ENCODE results near the gene MORN1.

MORN1 gene

DNA sequence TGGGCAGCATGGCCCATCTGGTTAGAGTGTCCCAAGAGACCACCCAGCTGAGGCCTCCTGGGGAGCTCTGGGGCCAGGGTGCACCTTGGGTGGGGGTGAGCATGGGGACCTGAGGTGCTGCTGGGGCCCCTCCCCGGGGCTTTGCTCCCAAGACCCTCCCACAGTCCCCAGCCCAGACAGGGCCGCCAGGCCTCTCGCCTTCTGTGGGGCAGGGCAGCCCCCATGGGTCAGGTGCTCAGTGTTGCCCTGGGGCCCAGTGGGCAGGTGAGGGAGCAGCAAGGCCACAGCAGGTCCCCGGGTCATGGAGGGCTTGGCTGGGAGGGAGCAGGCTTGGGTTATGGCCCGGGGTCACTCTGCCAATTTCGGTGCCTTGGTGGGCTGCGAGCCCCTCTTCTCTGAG is 45.5 kb upstream of the MORN1 start:
- Histone ChIP-seq H3K27me3 (ENCODE audit: insufficient read depth, low read length, poor library complexity, severe bottlenecking) (no peaks in the 10 kb centered on the region), H3K36me3 (ENCODE audit: insufficient read depth, low read length) (no peaks in the 10 kb centered on the region), H3K9ac (ENCODE audit: low read depth, low read length, poor library complexity, severe bottlenecking) (no peak overlapping the region), H3K9me3 (ENCODE audit: insufficient read depth, low read depth, low read length) (no peaks in the 10 kb centered on the region), H4K20me1 (ENCODE audit: insufficient read depth, low read length, poor library complexity, severe bottlenecking) (no peaks in the 10 kb centered on the region), H3K4me3 (ENCODE audit: low read length, poor library complexity, severe bottlenecking) (no peak overlapping the region), H2AFZ (ENCODE audit: low read length) (no peak overlapping the region), H3K79me2 (ENCODE audit: insufficient read depth, low read length) (no peaks in the 10 kb centered on the region), H3K4me2 (ENCODE audit: low read depth, low read length, poor library complexity, severe bottlenecking) (no peak overlapping the region), H3F3A (ENCODE audit: low read depth) (no peaks in the 10 kb centered on the region), H3K4me1 (ENCODE audit: insufficient read depth, low read length, poor library complexity, severe bottlenecking) (no peaks in the 10 kb centered on the region), H3K9me2 (replicated peaks; ENCODE audit: low read depth, low read length) (no peaks in the 10 kb centered on the region)
- no peak for TF ChIP-seq EZH2phosphoT487 (IDR thresholded peaks at IDR 0.05; ENCODE audit: borderline replicate concordance)
- TF ChIP-seq, protein P1, sequence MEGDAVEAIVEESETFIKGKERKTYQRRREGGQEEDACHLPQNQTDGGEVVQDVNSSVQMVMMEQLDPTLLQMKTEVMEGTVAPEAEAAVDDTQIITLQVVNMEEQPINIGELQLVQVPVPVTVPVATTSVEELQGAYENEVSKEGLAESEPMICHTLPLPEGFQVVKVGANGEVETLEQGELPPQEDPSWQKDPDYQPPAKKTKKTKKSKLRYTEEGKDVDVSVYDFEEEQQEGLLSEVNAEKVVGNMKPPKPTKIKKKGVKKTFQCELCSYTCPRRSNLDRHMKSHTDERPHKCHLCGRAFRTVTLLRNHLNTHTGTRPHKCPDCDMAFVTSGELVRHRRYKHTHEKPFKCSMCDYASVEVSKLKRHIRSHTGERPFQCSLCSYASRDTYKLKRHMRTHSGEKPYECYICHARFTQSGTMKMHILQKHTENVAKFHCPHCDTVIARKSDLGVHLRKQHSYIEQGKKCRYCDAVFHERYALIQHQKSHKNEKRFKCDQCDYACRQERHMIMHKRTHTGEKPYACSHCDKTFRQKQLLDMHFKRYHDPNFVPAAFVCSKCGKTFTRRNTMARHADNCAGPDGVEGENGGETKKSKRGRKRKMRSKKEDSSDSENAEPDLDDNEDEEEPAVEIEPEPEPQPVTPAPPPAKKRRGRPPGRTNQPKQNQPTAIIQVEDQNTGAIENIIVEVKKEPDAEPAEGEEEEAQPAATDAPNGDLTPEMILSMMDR (conservative IDR thresholded peaks at IDR 0.05; ENCODE audit: low read length) = no peak

DNA sequence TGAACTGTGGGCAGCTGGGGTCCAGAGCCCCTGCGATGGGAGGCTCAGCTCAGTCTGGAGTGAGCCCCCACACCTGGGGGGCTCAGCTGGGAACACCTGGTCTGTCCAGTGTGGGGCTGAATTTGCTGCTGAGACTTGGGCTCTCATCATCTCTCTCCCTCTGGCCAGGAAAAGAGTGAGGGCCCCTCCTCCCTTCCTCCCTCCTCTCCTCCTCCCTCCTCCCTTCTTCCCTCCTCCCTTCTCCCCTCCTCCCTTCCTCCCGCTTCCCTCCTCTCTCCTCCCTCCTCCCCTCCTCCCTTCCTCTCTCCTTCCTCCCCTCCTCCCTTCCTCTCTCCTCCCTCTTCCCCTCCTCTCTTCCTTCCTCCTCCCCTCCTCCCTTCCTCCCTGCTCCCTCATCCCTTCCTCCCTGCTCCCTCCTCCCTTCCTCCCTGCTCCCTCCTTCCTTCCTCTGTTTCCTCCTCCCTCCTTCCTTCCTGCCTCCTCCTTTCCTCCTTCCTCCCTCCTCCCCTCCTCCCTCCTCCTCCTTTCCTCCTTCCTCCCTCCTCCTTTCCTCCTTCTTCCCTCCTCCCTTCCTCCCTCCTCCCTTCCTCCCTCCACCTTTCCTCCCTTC is 44.5 kb upstream of the MORN1 start:
- TF ChIP-seq, protein P1 (conservative IDR thresholded peaks at IDR 0.05; ENCODE audit: low read length) = no peak
- TF ChIP-seq EZH2phosphoT487 (IDR thresholded peaks at IDR 0.05; ENCODE audit: borderline replicate concordance) = no peak
- no peak overlapping the region for H3K4me3 ChIP-seq (ENCODE audit: low read length, poor library complexity, severe bottlenecking)
- no peaks in the 10 kb centered on the region for H3K36me3 ChIP-seq (ENCODE audit: insufficient read depth, low read length)
- no peak overlapping the region for H3K4me2 ChIP-seq (ENCODE audit: low read depth, low read length, poor library complexity, severe bottlenecking)
- no peak overlapping the region for H3K9ac ChIP-seq (ENCODE audit: low read depth, low read length, poor library complexity, severe bottlenecking)
- no peaks in the 10 kb centered on the region for H3F3A ChIP-seq (ENCODE audit: low read depth)
- H3K9me3 ChIP-seq (ENCODE audit: insufficient read depth, low read depth, low read length) = no peaks in the 10 kb centered on the region
- no peaks in the 10 kb centered on the region for H3K9me2 ChIP-seq (replicated peaks; ENCODE audit: low read depth, low read length)
- H3K4me1 ChIP-seq (ENCODE audit: insufficient read depth, low read length, poor library complexity, severe bottlenecking) = no peaks in the 10 kb centered on the region
- no peak overlapping the region for H2AFZ ChIP-seq (ENCODE audit: low read length)
- H3K79me2 ChIP-seq (ENCODE audit: insufficient read depth, low read length) = no peaks in the 10 kb centered on the region
- H3K27me3 ChIP-seq (ENCODE audit: insufficient read depth, low read length, poor library complexity, severe bottlenecking) = no peaks in the 10 kb centered on the region
- no peaks in the 10 kb centered on the region for H4K20me1 ChIP-seq (ENCODE audit: insufficient read depth, low read length, poor library complexity, severe bottlenecking)

DNA sequence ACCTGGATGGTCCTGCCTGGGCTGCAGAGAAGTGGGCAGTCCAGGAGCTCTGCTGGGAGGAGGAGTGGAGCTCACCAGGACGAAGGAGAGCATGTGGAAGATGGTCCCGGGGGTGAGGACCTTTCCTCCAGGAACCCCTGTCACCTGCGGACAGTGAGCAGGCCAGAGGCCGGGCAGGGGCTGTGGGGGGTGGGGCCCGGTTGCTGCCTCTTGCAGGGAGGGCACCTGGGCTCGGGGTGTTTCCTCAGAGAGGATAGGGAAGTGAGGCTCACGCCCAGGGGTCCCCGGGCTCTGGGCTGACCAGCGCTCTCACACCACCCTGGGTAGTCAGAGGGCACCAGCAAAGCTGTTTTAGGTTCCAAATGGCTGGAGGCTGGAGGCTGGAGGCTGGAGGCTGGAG is 43.7 kb upstream of the MORN1 start:
- Histone ChIP-seq H3K9ac (ENCODE audit: low read depth, low read length, poor library complexity, severe bottlenecking) (no peak overlapping the region), H3F3A (ENCODE audit: low read depth) (no peaks in the 10 kb centered on the region), H3K4me1 (ENCODE audit: insufficient read depth, low read length, poor library complexity, severe bottlenecking) (no peaks in the 10 kb centered on the region), H3K36me3 (ENCODE audit: insufficient read depth, low read length) (no peaks in the 10 kb centered on the region), H3K4me3 (ENCODE audit: low read length, poor library complexity, severe bottlenecking) (no peak overlapping the region), H3K9me2 (replicated peaks; ENCODE audit: low read depth, low read length) (no peaks in the 10 kb centered on the region), H3K4me2 (ENCODE audit: low read depth, low read length, poor library complexity, severe bottlenecking) (no peak overlapping the region), H3K27me3 (ENCODE audit: insufficient read depth, low read length, poor library complexity, severe bottlenecking) (no peaks in the 10 kb centered on the region), H3K9me3 (ENCODE audit: insufficient read depth, low read depth, low read length) (peaks cover 2% of the 10 kb centered on the region; the same call in 1 of the 2 replicates), H2AFZ (ENCODE audit: low read length) (no peak overlapping the region), H4K20me1 (ENCODE audit: insufficient read depth, low read length, poor library complexity, severe bottlenecking) (no peaks in the 10 kb centered on the region), H3K79me2 (ENCODE audit: insufficient read depth, low read length) (no peaks in the 10 kb centered on the region)
- TF ChIP-seq, protein P1 (conservative IDR thresholded peaks at IDR 0.05; ENCODE audit: low read length) = no peak
- TF ChIP-seq EZH2phosphoT487 (IDR thresholded peaks at IDR 0.05; ENCODE audit: borderline replicate concordance) = no peak
